Medulla oblongata (tissue), 1 donor: ENCODE measurements around the gene PRDM2.

Experiments
- DNase-seq: peaks from one replicate; pipeline ENCODE4 v3.0.0-alpha.2; 2015; ENCODE audit errors: extremely low spot score

Gene PRDM2

GRCh38 chr1:13732971-13733667, 33.1 kb downstream of the PRDM2 start:
- DNase-seq = no peak

GRCh38 chr1:13733711-13734110, 33.7 kb downstream of the PRDM2 start:
- DNase-seq = no peak

GRCh38 chr1:13735168-13735930, 35.4 kb downstream of the PRDM2 start:
- no peak for DNase-seq

GRCh38 chr1:13737398-13737797, 37.4 kb downstream of the PRDM2 start:
- DNase-seq = no peak

GRCh38 chr1:13746342-13746741, 46.4 kb downstream of the PRDM2 start:
- no peak for DNase-seq

GRCh38 chr1:13748610-13749505, 48.9 kb downstream of the PRDM2 start:
- peak; percentile 99 for DNase-seq

- DNase-seq = no peak
These were observed 49.8 kb downstream of the PRDM2 start for GRCh38 chr1:13749543-13750341.

- no peak for DNase-seq
These were observed 51.5 kb downstream of the PRDM2 start for GRCh38 chr1:13751458-13751871.

- DNase-seq = no peak
These were observed 52.0 kb downstream of the PRDM2 start for GRCh38 chr1:13751985-13752384.

GRCh38 chr1:13752852-13753251, 52.9 kb downstream of the PRDM2 start:
- no peak for DNase-seq

- no peak for DNase-seq
These were observed 53.8 kb downstream of the PRDM2 start for GRCh38 chr1:13753636-13754402.

- no peak for DNase-seq
These were observed 54.6 kb downstream of the PRDM2 start for GRCh38 chr1:13754510-13755103.

GRCh38 chr1:13756557-13757315, 56.7 kb downstream of the PRDM2 start:
- DNase-seq = no peak

- no peak for DNase-seq
These were observed 57.7 kb downstream of the PRDM2 start for GRCh38 chr1:13757693-13758092.

GRCh38 chr1:13759072-13759471, 59.1 kb downstream of the PRDM2 start:
- DNase-seq = no peak

GRCh38 chr1:13760340-13760739, 60.4 kb downstream of the PRDM2 start:
- no peak for DNase-seq

- DNase-seq = no peak
These were observed 60.9 kb downstream of the PRDM2 start for GRCh38 chr1:13760921-13761320.

GRCh38 chr1:13761883-13762282, 61.9 kb downstream of the PRDM2 start:
- no peak for DNase-seq

GRCh38 chr1:13762642-13763041, 62.7 kb downstream of the PRDM2 start:
- no peak for DNase-seq

GRCh38 chr1:13763222-13763621, 63.2 kb downstream of the PRDM2 start:
- no peak for DNase-seq
